ENCODE measurements around the gene CNPPD1.

The CNPPD1 gene

GRCh38 chr2:219218732-219219701 lies 42.3 kb upstream of the CNPPD1 start, which contains the start of gene ABCB6:
Gene ABCB6 (minus strand): TSS chr2:219218958. CDS start chr2:219218673, 285 bp downstream.
- Histone ChIP-seq H3K27me3 (ENCODE audit: insufficient read depth, poor library complexity, severe bottlenecking) (peaks cover 2% of the 10 kb centered on the region), H3K27ac (replicated peaks) (no peak within 1 kb of the TSS), H3K4me3 (replicated peaks; ENCODE audit: insufficient read depth, low read length) (no peak within 1 kb of the TSS)
- no peak for TF ChIP-seq CTCF (IDR thresholded peaks at IDR 0.05; ENCODE audit: insufficient read depth, low read length)
- no peak for TF ChIP-seq REST (IDR thresholded peaks at IDR 0.05; ENCODE audit: insufficient replicate concordance, low read depth)
- no peak for TF ChIP-seq GABPA (IDR thresholded peaks at IDR 0.05; ENCODE audit: low read depth)
- no peak for TF ChIP-seq SPI1 (IDR thresholded peaks at IDR 0.05; ENCODE audit: borderline replicate concordance, low read depth)
- TF ChIP-seq POLR2AphosphoS5 (IDR thresholded peaks at IDR 0.05; ENCODE audit: low read depth), result no peak
- no peak for DNase-seq (ENCODE audit: low read depth in 1 of 2, low spot score in 1 of 2)

GRCh38 chr2:219218217-219218731 lies 41.5 kb upstream of the CNPPD1 start:
- no peak for TF ChIP-seq POLR2AphosphoS5 (IDR thresholded peaks at IDR 0.05; ENCODE audit: low read depth)
- peak; percentile 86 for TF ChIP-seq REST (IDR thresholded peaks at IDR 0.05; ENCODE audit: insufficient replicate concordance, low read depth)
- H3K4me3 ChIP-seq (replicated peaks; ENCODE audit: insufficient read depth, low read length), result no peak overlapping the region
- DNase-seq (ENCODE audit: low read depth in 1 of 2, low spot score in 1 of 2), result no peak

GRCh38 chr2:219216535-219216915 lies 39.8 kb upstream of the CNPPD1 start:
- Histone ChIP-seq H3K4me3 (replicated peaks; ENCODE audit: insufficient read depth, low read length) (no peak overlapping the region), H3K27me3 (ENCODE audit: insufficient read depth, poor library complexity, severe bottlenecking) (peaks cover 2% of the 10 kb centered on the region), H3K27ac (replicated peaks) (no peak overlapping the region)
- TF ChIP-seq REST (IDR thresholded peaks at IDR 0.05; ENCODE audit: insufficient replicate concordance, low read depth), result no peak
- TF ChIP-seq CTCF (IDR thresholded peaks at IDR 0.05; ENCODE audit: insufficient read depth, low read length), result no peak
- no peak for TF ChIP-seq GABPA (IDR thresholded peaks at IDR 0.05; ENCODE audit: low read depth)
- TF ChIP-seq POLR2AphosphoS5 (IDR thresholded peaks at IDR 0.05; ENCODE audit: low read depth), result no peak
- no peak for TF ChIP-seq SPI1 (IDR thresholded peaks at IDR 0.05; ENCODE audit: borderline replicate concordance, low read depth)
- no peak for DNase-seq (ENCODE audit: low read depth in 1 of 2, low spot score in 1 of 2)

More at GRCh38 chr2:219218217-219218731, 41.5 kb upstream of the CNPPD1 start:
- H3K27me3 ChIP-seq (ENCODE audit: insufficient read depth, poor library complexity, severe bottlenecking), result peaks cover 2% of the 10 kb centered on the region
- no peak overlapping the region for H3K27ac ChIP-seq (replicated peaks)

All from HL-60 (cell line).